ENCODE data around the gene SNX14.

The SNX14 gene

GRCh38 chr6:85472744-85473143, 120.9 kb downstream of the SNX14 start:
- no peaks in the 10 kb centered on the region for H3K9me3 Mint-ChIP-seq
- no peak overlapping the region for H3K27ac Mint-ChIP-seq
- H3K27me3 Mint-ChIP-seq (ENCODE audit: low read depth): peaks cover 13% of the 10 kb centered on the region
- no peak overlapping the region for H3K4me3 Mint-ChIP-seq
- peaks cover 11% of the 10 kb centered on the region for H3K36me3 Mint-ChIP-seq (ENCODE audit: low read depth)
- H3K4me1 Mint-ChIP-seq (ENCODE audit: low read depth): peaks cover 4% of the 10 kb centered on the region

GRCh38 chr6:85470023-85470410, 123.6 kb downstream of the SNX14 start:
- Mint-ChIP-seq H3K9me3 (no peaks in the 10 kb centered on the region), H3K4me3 (no peak overlapping the region), H3K27me3 (ENCODE audit: low read depth) (peaks cover 4% of the 10 kb centered on the region), H3K36me3 (ENCODE audit: low read depth) (peaks cover 7% of the 10 kb centered on the region), H3K4me1 (ENCODE audit: low read depth) (peaks cover 10% of the 10 kb centered on the region), H3K27ac (no peak overlapping the region)

GRCh38 chr6:85469276-85470022, 124.2 kb downstream of the SNX14 start:
- Mint-ChIP-seq H3K4me3 (no peak overlapping the region), H3K36me3 (ENCODE audit: low read depth) (peaks cover 7% of the 10 kb centered on the region), H3K27me3 (ENCODE audit: low read depth) (peaks cover 4% of the 10 kb centered on the region), H3K9me3 (no peaks in the 10 kb centered on the region), H3K4me1 (ENCODE audit: low read depth) (peaks cover 16% of the 10 kb centered on the region), H3K27ac (no peak overlapping the region)

- Mint-ChIP-seq H3K36me3 (ENCODE audit: low read depth) (peaks cover 7% of the 10 kb centered on the region), H3K4me3 (no peak overlapping the region), H3K4me1 (ENCODE audit: low read depth) (peaks cover 23% of the 10 kb centered on the region), H3K9me3 (no peaks in the 10 kb centered on the region), H3K27me3 (ENCODE audit: low read depth) (peaks cover 4% of the 10 kb centered on the region), H3K27ac (no peak overlapping the region)
Observed at GRCh38 chr6:85468326-85468725, 125.3 kb downstream of the SNX14 start.

- Mint-ChIP-seq H3K27me3 (ENCODE audit: low read depth) (no peaks in the 10 kb centered on the region), H3K27ac (peak overlapping the region; percentile 21), H3K9me3 (no peaks in the 10 kb centered on the region), H3K36me3 (ENCODE audit: low read depth) (peaks cover 3% of the 10 kb centered on the region), H3K4me1 (ENCODE audit: low read depth) (peaks cover 45% of the 10 kb centered on the region), H3K4me3 (no peak overlapping the region)
Observed at GRCh38 chr6:85465762-85466161, 127.9 kb downstream of the SNX14 start.

GRCh38 chr6:85464722-85465150, 128.9 kb downstream of the SNX14 start:
- Mint-ChIP-seq H3K27me3 (ENCODE audit: low read depth) (no peaks in the 10 kb centered on the region), H3K9me3 (no peaks in the 10 kb centered on the region), H3K27ac (peak overlapping the region; percentile 55), H3K4me3 (peak overlapping the region; percentile 32), H3K36me3 (ENCODE audit: low read depth) (peaks cover 2% of the 10 kb centered on the region), H3K4me1 (ENCODE audit: low read depth) (peaks cover 53% of the 10 kb centered on the region)

GRCh38 chr6:85464260-85464644, 129.4 kb downstream of the SNX14 start:
- Mint-ChIP-seq H3K9me3 (no peaks in the 10 kb centered on the region), H3K27ac (peak overlapping the region; percentile 55), H3K27me3 (ENCODE audit: low read depth) (no peaks in the 10 kb centered on the region), H3K4me1 (ENCODE audit: low read depth) (peaks cover 55% of the 10 kb centered on the region), H3K36me3 (ENCODE audit: low read depth) (peaks cover 2% of the 10 kb centered on the region), H3K4me3 (peak overlapping the region; percentile 32)

- no peak overlapping the region for H3K4me3 Mint-ChIP-seq
- no peaks in the 10 kb centered on the region for H3K9me3 Mint-ChIP-seq
Observed at GRCh38 chr6:85463621-85464259, 129.9 kb downstream of the SNX14 start.

GRCh38 chr6:85462673-85463072, 131.0 kb downstream of the SNX14 start:
- Mint-ChIP-seq H3K4me3 (no peak overlapping the region), H3K4me1 (ENCODE audit: low read depth) (peaks cover 70% of the 10 kb centered on the region), H3K27me3 (ENCODE audit: low read depth) (no peaks in the 10 kb centered on the region), H3K27ac (peak overlapping the region; percentile 70), H3K9me3 (no peaks in the 10 kb centered on the region), H3K36me3 (ENCODE audit: low read depth) (peaks cover 2% of the 10 kb centered on the region)

More at GRCh38 chr6:85463621-85464259, 129.9 kb downstream of the SNX14 start:
- H3K27me3 Mint-ChIP-seq (ENCODE audit: low read depth): no peaks in the 10 kb centered on the region
- peaks cover 59% of the 10 kb centered on the region for H3K4me1 Mint-ChIP-seq (ENCODE audit: low read depth)
- H3K27ac Mint-ChIP-seq: peak overlapping the region; percentile 55
- peaks cover 2% of the 10 kb centered on the region for H3K36me3 Mint-ChIP-seq (ENCODE audit: low read depth)

- Mint-ChIP-seq H3K9me3 (no peaks in the 10 kb centered on the region), H3K4me1 (ENCODE audit: low read depth) (peaks cover 78% of the 10 kb centered on the region), H3K27me3 (ENCODE audit: low read depth) (no peaks in the 10 kb centered on the region), H3K4me3 (no peak overlapping the region), H3K27ac (peak overlapping the region; percentile 70), H3K36me3 (ENCODE audit: low read depth) (peaks cover 6% of the 10 kb centered on the region)
Observed at GRCh38 chr6:85461798-85462170, 131.9 kb downstream of the SNX14 start.

- H3K9me3 Mint-ChIP-seq: no peaks in the 10 kb centered on the region
- H3K36me3 Mint-ChIP-seq (ENCODE audit: low read depth): peaks cover 9% of the 10 kb centered on the region
- peak overlapping the region; percentile 53 for H3K4me3 Mint-ChIP-seq
- no peaks in the 10 kb centered on the region for H3K27me3 Mint-ChIP-seq (ENCODE audit: low read depth)
- peak overlapping the region; percentile 70 for H3K27ac Mint-ChIP-seq
- H3K4me1 Mint-ChIP-seq (ENCODE audit: low read depth): peaks cover 84% of the 10 kb centered on the region
Observed at GRCh38 chr6:85460921-85461797, 132.5 kb downstream of the SNX14 start.

GRCh38 chr6:85460154-85460920, 133.3 kb downstream of the SNX14 start:
- Mint-ChIP-seq H3K4me1 (ENCODE audit: low read depth) (peaks cover 85% of the 10 kb centered on the region), H3K36me3 (ENCODE audit: low read depth) (peaks cover 8% of the 10 kb centered on the region), H3K27ac (peak overlapping the region; percentile 70), H3K27me3 (ENCODE audit: low read depth) (no peaks in the 10 kb centered on the region), H3K4me3 (no peak overlapping the region), H3K9me3 (no peaks in the 10 kb centered on the region)

- peaks cover 5% of the 10 kb centered on the region for H3K27me3 Mint-ChIP-seq (ENCODE audit: low read depth)
- peaks cover 77% of the 10 kb centered on the region for H3K4me1 Mint-ChIP-seq (ENCODE audit: low read depth)
- H3K4me3 Mint-ChIP-seq: peak overlapping the region; percentile 5
- no peaks in the 10 kb centered on the region for H3K9me3 Mint-ChIP-seq
- H3K27ac Mint-ChIP-seq: peak overlapping the region; percentile 75
- H3K36me3 Mint-ChIP-seq (ENCODE audit: low read depth): peaks cover 8% of the 10 kb centered on the region
Observed at GRCh38 chr6:85459224-85459901, 134.3 kb downstream of the SNX14 start.

Measured in T-helper 1 cell treated with Interleukin-12 subunit alpha and Interleukin-12 subunit beta and Interleukin-4 antibody, amounts not matched to agents 30 μg/mL and 1 μg/mL, for 36 hours (primary cell).